Right atrium auricular region (tissue), 2 donors: Measurements from ENCODE around the gene LBX2. TPM values are rescaled to one million over a fixed set of nuclear protein-coding genes. Genes with fewer than 3 reads are reported as not detected.
A peak's percentile ranks its signal among the peaks of the same experiment; 100 is the strongest.

Experiments
- DNase-seq: peaks from one replicate; pipeline ENCODE4 v3.0.0-alpha.2; 2019; ENCODE audit warnings: low spot score
- H3K27ac ChIP-seq, 2 donors: fragments of 200-600 bp; sonication (generic); 1 replicate in 1 of 2; 2 replicates in 1 of 2; pipeline ENCODE4 v1.5.1; 2016 to 2019
- H3K27me3 ChIP-seq, 2 donors: fragments of 200-600 bp; sonication (generic); one replicate each; pipeline versions ENCODE4 v1.5.1 to v1.6.0; 2017 to 2019
- H3K36me3 ChIP-seq: fragments of 200-600 bp; sonication (generic); one replicate; pipeline ENCODE4 v1.5.1; 2016
- H3K4me1 ChIP-seq, 2 donors: fragments of 200-600 bp; sonication (generic); one replicate each; pipeline versions ENCODE4 v1.5.1 to v1.6.0; 2017 to 2019
- H3K4me3 ChIP-seq, 2 donors: fragments of 200-600 bp; sonication (generic); 1 replicate in 1 of 2; 2 replicates in 1 of 2; pipeline ENCODE4 v1.5.1; 2017 to 2019; ENCODE audit warnings: mild to moderate bottlenecking in 1 of 2, moderate library complexity in 1 of 2
- H3K9me3 ChIP-seq, 2 donors: fragments of 200-600 bp; sonication (generic); one replicate each; pipeline ENCODE4 v1.5.1; 2019
- CTCF ChIP-seq, 2 donors: fragments of 200-600 bp; sonication (generic); IDR thresholded peaks; one replicate each; pipeline ENCODE4 v1.5.1; 2019; ENCODE audit warnings: antibody characterized with exemption in 2 of 2
- total RNA-seq, 2 donors: library from RNA; depleted of rRNA; stranded (reverse); fragments of >200 nt; gene quantifications; one replicate each; pipeline ENCODE4 v1.1.0, GENCODE V29; 2016

The LBX2 gene
- total RNA-seq, 2 donors from 2014 or later = 0.83 to 1.0 TPM

DNA sequence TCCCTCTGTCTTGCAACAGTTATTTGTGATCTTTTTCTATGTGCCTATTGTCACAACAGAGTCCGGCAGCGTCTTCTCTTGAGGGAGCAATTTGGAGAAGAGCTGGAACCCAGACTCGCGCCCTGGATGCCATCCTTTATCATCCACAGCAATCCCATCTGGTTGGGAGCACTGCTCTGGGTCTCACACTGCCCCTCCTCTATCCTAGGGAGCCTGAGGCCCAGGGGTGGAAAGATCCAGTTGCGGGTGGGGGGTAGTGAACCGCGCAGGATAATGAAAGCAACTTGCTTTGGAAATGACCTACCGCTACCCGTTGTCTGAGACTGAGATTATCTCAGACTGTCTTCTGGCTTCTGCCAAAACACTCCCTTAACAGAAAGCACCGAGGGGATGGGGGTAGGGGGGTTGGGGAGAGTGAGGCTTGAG is 40.5 kb downstream of the LBX2 start:
- no peak for TF ChIP-seq CTCF (IDR thresholded peaks at IDR 0.05)
- Histone ChIP-seq H3K27ac (peak overlapping the region; percentile 52 to 77), H3K4me1 (peaks cover 0 to 43% of the 10 kb centered on the region in 2 donors), H3K9me3 (no peaks in the 10 kb centered on the region), H3K27me3 (no peaks in the 10 kb centered on the region), H3K36me3 (peaks cover 19% of the 10 kb centered on the region), H3K4me3 (peak overlapping the region; percentile 53 to 78)
- no peak for DNase-seq

GRCh38 chr2:74458132-74458937 is 41.1 kb downstream of the LBX2 start, which contains the start of gene WBP1:
TSS of gene WBP1 (plus strand) at chr2:74458438. CDS start at chr2:74458603, 165 bp downstream.
- Histone ChIP-seq H3K27ac (peak within 1 kb of the TSS; percentile 94 to 97), H3K4me3 (peak within 1 kb of the TSS; percentile 55 to 78), H3K27me3 (no peaks in the 10 kb centered on the region), H3K9me3 (no peaks in the 10 kb centered on the region), H3K4me1 (peaks cover 0 to 41% of the 10 kb centered on the region in 2 donors), H3K36me3 (peaks cover 19% of the 10 kb centered on the region)
- peak; percentile 100 for DNase-seq
- TF ChIP-seq CTCF (IDR thresholded peaks at IDR 0.05) = no peak

GRCh38 chr2:74457549-74458131 is 41.8 kb downstream of the LBX2 start:
- TF ChIP-seq CTCF (IDR thresholded peaks at IDR 0.05) = no peak
- H3K4me3 ChIP-seq = peak overlapping the region; percentile 55 to 78
- peaks cover 16% of the 10 kb centered on the region for H3K36me3 ChIP-seq
- DNase-seq = no peak
- peak overlapping the region; percentile 94 to 97 for H3K27ac ChIP-seq
- H3K4me1 ChIP-seq = peaks cover 0 to 41% of the 10 kb centered on the region in 2 donors
- H3K27me3 ChIP-seq = no peaks in the 10 kb centered on the region
- no peaks in the 10 kb centered on the region for H3K9me3 ChIP-seq

- H3K36me3 ChIP-seq = peaks cover 11% of the 10 kb centered on the region
- no peak for DNase-seq
These were observed 42.3 kb downstream of the LBX2 start for GRCh38 chr2:74457129-74457548.

More at GRCh38 chr2:74457129-74457548, 42.3 kb downstream of the LBX2 start:
- TF ChIP-seq CTCF (IDR thresholded peaks at IDR 0.05) = no peak
- Histone ChIP-seq H3K4me1 (peaks cover 0 to 41% of the 10 kb centered on the region in 2 donors), H3K9me3 (no peaks in the 10 kb centered on the region), H3K27me3 (no peaks in the 10 kb centered on the region), H3K4me3 (peak overlapping the region; percentile 55 to 78), H3K27ac (peak overlapping the region; percentile 94 to 97)
